HG03135 (cell line): ENCODE results near the gene HOXA3.

Source experiments
- ATAC-seq: cut with Tn5 transposase; IDR thresholded peaks from one replicate; pipeline ENCODE4 v1.9.1; 2021; ENCODE audit warnings: mild to moderate bottlenecking, moderate library complexity; ENCODE audit not compliant: unreplicated experiment

The HOXA3 gene

GRCh38 chr7:27106181-27106900 lies 46.0 kb downstream of the HOXA3 start:
- no peak for ATAC-seq

- ATAC-seq = no peak
These were observed 46.9 kb downstream of the HOXA3 start for GRCh38 chr7:27105301-27106031.

GRCh38 chr7:27104341-27105058 lies 47.9 kb downstream of the HOXA3 start:
- ATAC-seq = no peak

- no peak for ATAC-seq
These were observed 48.7 kb downstream of the HOXA3 start for GRCh38 chr7:27103489-27104226.

GRCh38 chr7:27102581-27103442 lies 49.6 kb downstream of the HOXA3 start, which contains the start of gene HOXA2:
TSS of gene HOXA2 (minus strand) at chr7:27102683. CDS start at chr7:27102500, 183 bp downstream.
- no peak for ATAC-seq

GRCh38 chr7:27101957-27102580 lies 50.3 kb downstream of the HOXA3 start:
- ATAC-seq = no peak

GRCh38 chr7:27101171-27101956 lies 51.0 kb downstream of the HOXA3 start:
- no peak for ATAC-seq

- ATAC-seq = no peak
These were observed 51.7 kb downstream of the HOXA3 start for GRCh38 chr7:27100694-27101170.

- no peak for ATAC-seq
These were observed 52.7 kb downstream of the HOXA3 start for GRCh38 chr7:27099453-27100370.

- ATAC-seq = no peak
These were observed 53.6 kb downstream of the HOXA3 start for GRCh38 chr7:27098578-27099451.

- ATAC-seq = no peak
These were observed 54.5 kb downstream of the HOXA3 start for GRCh38 chr7:27097686-27098577.

GRCh38 chr7:27096768-27097514 lies 55.4 kb downstream of the HOXA3 start:
- no peak for ATAC-seq

GRCh38 chr7:27095897-27096767 lies 56.3 kb downstream of the HOXA3 start, which contains the start of gene HOXA1:
TSS of gene HOXA1 (minus strand) at chr7:27096000. CDS start at chr7:27095912, 88 bp downstream.
- ATAC-seq = peak; percentile 81
